Kidney (tissue), 14 donors: Measurements from ENCODE around the gene MAPK8. TPM values are rescaled to one million over a fixed set of nuclear protein-coding genes. Genes with fewer than 3 reads are reported as not detected.

Source experiments
- DNase-seq, 5 donors: peaks; one replicate each; pipeline ENCODE4 v3.0.0-alpha.2; 2013 to 2020
- FAIRE-seq: peaks from 2 replicates; lab custom pipeline; 2012; peaks lifted over from hg19 to GRCh38; lab: Jason Lieb, UNC
- H3K27ac ChIP-seq, 2 donors: one replicate each; pipeline ENCODE4 v1.7.0; 2013; ENCODE audit warnings: low read depth in 2 of 2, low read length in 2 of 2, inconsistent platforms in 1 of 2
- H3K27me3 ChIP-seq: one replicate; pipeline ENCODE4 v1.7.1; 2013; ENCODE audit warnings: low read length, inconsistent platforms; ENCODE audit not compliant: control insufficient read depth, insufficient read depth
- H3K36me3 ChIP-seq, 3 donors: one replicate each; pipeline versions ENCODE4 v1.7.0 to v1.7.1; 2013; ENCODE audit warnings: low read length in 3 of 3, control low read depth in 1 of 3, inconsistent platforms in 1 of 3; ENCODE audit not compliant: insufficient read depth in 3 of 3, control insufficient read depth in 2 of 3
- H3K4me1 ChIP-seq, 3 donors: one replicate each; pipeline versions ENCODE4 v1.7.0 to v1.7.1; 2013; ENCODE audit warnings: low read length in 3 of 3, inconsistent platforms in 1 of 3, low read depth in 1 of 3; ENCODE audit not compliant: control insufficient read depth in 2 of 3, insufficient read depth in 2 of 3
- H3K4me3 ChIP-seq, 3 donors: one replicate each; pipeline versions ENCODE4 v1.7.0 to v1.8.1; 2013; ENCODE audit warnings: low read length in 3 of 3, control low read depth in 1 of 3, inconsistent platforms in 1 of 3
- H3K9ac ChIP-seq, 3 donors: one replicate each; pipeline versions ENCODE4 v1.7.0 to v1.7.1; 2013; ENCODE audit warnings: low read length in 3 of 3, control low read depth in 1 of 3, inconsistent platforms in 1 of 3
- H3K9me3 ChIP-seq, 3 donors: one replicate each; pipeline versions ENCODE4 v1.7.0 to v1.7.1; 2013; ENCODE audit warnings: low read length in 3 of 3, control low read depth in 1 of 3, inconsistent platforms in 1 of 3; ENCODE audit not compliant: control insufficient read depth in 2 of 3, insufficient read depth in 1 of 3
- CTCF ChIP-seq: IDR thresholded peaks from 3 replicates; pipeline ENCODE4 v1.5.1; 2012; ENCODE audit warnings: mild to moderate bottlenecking, moderate library complexity, borderline replicate concordance; ENCODE audit not compliant: insufficient read depth; ENCODE audit errors: extremely low read depth
- intact Hi-C: fragments of 100-400 bp; cut with DNase I; formaldehyde crosslinking; loops from one replicate; pipeline ENCODE4 v1.11.1; 2022
- polyA plus RNA-seq: library from polyadenylated mRNA; stranded (reverse); fragments of 350-450 nt; fragmentation: Illumina TruSeq; extraction: RNeasy Lipid Tissue Mini Kit (QIAGEN cat#74804); gene quantifications from one replicate; pipeline ENCODE4 v1.2.3, GENCODE V29; 2014; ENCODE audit warnings: low read depth, low replicate concordance; ENCODE audit not compliant: insufficient read depth
- total RNA-seq: library from RNA; stranded (reverse); fragmentation: NEBNext Ultra II Directional; extraction: Animal tissue kit (Norgen Biotek cat#: 25700); gene quantifications from one replicate; pipeline ENCODE4 v1.2.1, GENCODE V29; 2021
- donor health status: control.
- donor health status: control.
- donor health status: control.
- donor health status: control.
- donor health status: control.
- donor health status: DM: yes; HTN: yes; CAD: no.
- donor health status: Normal renal cell carcinoma (clear cell type).

MAPK8 gene
- total and polyA plus RNA-seq, 2 donors from 2014 or later: 17.0 to 36.7 TPM

- Histone ChIP-seq H3K9ac (no peak overlapping the region), H3K4me1 (no peaks in the 10 kb centered on the region), H3K36me3 (no peaks in the 10 kb centered on the region), H3K27me3 (no peaks in the 10 kb centered on the region), H3K4me3 (no peak overlapping the region), H3K27ac (no peak overlapping the region), H3K9me3 (peaks cover 0 to 5% (median 0%) of the 10 kb centered on the region in 3 donors)
- DNase-seq (no peak), FAIRE-seq (no peak)
- TF ChIP-seq CTCF: no peak
- intact Hi-C loops: no loop called here
Observed at GRCh38 chr10:48487244-48487643, 180.8 kb downstream of the MAPK8 start.

Other genes starting within 250 kb of the MAPK8 start
- 0.47 TPM for gene FRMPD2, start 32.0 kb upstream of the MAPK8 start, total RNA-seq
- gene FRMPD2, start 32.0 kb upstream of the MAPK8 start, polyA plus RNA-seq: 0.34 TPM